ENCODE data around the gene TAS2R8. TPM values are rescaled to one million over a fixed set of nuclear protein-coding genes. Genes with fewer than 3 reads are reported as not detected.
A peak's percentile ranks its signal among the peaks of the same experiment; 100 is the strongest.
"Not testable (repeated sequence)": the region's sequence is repeated elsewhere in the genome, so short reads cannot be mapped to it uniquely, and the experiment has no call there.

TAS2R8 gene, protein sequence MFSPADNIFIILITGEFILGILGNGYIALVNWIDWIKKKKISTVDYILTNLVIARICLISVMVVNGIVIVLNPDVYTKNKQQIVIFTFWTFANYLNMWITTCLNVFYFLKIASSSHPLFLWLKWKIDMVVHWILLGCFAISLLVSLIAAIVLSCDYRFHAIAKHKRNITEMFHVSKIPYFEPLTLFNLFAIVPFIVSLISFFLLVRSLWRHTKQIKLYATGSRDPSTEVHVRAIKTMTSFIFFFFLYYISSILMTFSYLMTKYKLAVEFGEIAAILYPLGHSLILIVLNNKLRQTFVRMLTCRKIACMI
- total RNA-seq, result not detected

DNA sequence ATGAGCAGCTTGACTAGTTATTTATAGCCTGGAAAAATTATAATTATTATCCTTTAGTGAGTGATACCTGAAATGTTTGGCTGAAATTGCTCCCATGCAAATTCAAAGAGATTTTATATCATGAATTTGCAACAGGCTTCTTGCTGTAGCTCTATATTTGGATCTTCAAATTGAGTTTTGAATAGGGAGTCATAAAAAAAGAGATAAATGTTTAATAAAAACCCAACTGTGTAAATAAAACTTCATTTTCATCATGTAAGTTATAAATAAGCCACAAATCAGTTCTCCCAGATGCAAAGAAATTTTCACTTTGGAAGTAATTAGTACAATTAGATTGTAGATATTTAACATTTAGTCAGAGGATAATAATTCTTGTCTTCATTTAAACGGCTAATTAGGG, at the start of gene TAS2R8:
TAS2R8 (minus strand) TSS at position 101 of the 400 bp plus-strand sequence. CDS start 306 bp downstream, outside the sequence.
- no peak for DNase-seq (ENCODE audit: low spot score)
- ATAC-seq, result no peak

DNA sequence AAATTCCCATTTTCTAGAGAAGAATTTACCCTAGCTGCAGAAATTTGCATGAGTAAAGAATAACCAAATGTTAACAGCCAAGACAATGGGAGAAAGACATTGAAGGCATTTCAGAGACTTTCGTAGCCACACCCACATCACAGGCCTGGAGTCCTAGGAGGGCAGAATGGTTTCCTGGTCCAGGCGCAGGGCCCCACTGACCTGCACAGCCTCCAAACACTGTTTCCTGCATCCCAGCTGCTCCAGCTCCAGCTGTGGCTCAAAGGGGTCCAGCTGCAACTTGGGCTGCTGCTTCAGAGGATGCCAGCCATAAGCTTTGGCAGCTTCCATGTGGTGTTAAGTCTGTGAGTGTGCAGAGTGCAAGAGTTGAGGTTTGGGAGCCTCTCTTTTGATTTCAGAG, 48.7 kb upstream of the TAS2R8 start:
- no peak for DNase-seq (ENCODE audit: low spot score)
- no peak for ATAC-seq

DNA sequence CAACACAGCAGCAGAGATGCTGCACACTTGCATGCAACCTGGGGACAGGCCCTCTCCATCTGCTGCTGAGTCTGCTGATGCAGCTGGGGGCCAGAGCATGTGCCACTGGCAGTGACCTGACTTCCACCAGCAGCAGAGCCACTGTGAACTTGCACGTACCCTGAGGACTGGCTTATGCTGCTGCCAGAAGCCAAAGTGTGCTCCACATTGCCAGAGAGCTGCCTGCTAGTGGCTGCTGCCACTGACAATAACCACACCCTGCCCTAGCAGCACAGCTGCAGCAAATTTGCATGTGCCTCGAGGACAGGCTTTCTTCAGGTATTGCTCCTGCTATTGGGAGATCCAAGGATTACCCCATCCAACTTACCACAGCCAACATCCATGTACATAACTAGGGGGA, 46.7 kb upstream of the TAS2R8 start:
- ATAC-seq, result no peak
- DNase-seq (ENCODE audit: low spot score), result no peak

DNA sequence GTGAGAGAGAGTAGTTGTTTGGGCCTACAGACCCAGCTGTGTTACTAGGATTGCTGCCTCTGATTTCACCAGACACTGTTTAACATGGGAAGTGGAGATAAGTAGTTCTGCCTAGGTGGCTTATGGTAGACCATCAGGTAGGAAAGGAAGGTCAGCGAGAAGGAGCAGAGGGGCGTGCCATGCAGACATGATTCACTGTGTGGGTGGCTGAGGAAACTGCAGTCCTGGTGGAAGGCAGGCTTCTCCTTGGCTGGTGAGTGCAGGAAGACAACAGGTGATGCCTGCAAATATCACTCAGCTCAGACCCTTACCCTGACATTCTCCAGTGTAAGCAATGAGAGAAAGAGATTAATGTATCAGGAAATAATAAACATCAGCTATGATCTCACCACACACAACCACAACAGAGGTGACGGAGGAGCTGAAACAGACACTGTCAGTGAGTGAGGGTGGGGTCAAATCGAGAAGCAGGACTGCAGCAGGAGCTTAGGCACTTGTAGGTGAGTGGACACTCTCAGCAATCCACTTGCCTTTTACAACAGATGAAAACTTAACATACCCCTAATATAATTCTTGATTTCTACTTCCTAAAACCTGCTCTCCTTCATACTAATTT, 44.3 kb upstream of the TAS2R8 start:
- DNase-seq (ENCODE audit: low spot score) (no peak), ATAC-seq (no peak)

DNA sequence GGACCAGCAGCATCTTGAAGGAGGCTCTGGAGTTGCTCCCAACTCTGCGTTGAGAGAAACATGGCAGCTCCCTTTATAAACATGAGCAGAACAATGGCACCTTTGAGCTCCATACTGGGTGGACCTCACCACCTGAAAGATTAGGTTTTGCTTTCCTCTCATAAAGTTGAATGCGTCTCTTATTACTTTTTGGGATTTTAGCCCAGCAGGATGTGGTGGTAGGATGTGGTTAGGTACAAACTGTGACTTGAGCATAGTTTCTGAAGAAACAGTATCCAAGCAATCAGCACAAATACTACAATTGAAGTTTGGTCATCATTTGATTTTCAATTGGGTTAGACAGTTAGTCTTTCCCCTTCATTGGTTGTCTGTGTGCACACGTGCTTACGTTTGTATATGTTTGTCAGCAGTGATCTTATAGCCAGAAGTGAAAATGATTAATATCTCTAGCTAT, 42.4 kb upstream of the TAS2R8 start, which contains the start of gene PRR4:
PRR4 (minus strand) TSS at position 51 of the 454 bp plus-strand sequence; CDS start at position 13, 38 bp downstream.
- DNase-seq (ENCODE audit: low spot score) (no peak), ATAC-seq (no peak)

DNA sequence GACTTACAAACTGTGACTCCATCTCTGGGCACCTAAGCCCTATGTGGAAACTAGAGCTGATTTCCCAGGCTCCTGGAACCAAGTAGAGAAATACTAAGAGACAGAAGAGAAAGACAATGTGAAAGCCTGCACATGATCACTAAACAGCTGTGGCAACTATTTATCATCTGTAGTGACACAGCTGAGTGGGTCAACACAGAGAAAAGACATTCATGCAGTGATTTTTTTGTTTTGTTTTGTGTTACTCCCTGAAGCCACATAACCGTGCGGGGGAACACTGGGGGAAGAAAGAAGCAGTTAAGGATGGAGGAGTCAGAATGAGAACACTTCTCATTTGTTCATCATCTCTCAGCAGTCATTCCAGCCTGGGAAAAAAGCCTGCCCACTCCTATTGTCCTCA, 40.7 kb upstream of the TAS2R8 start:
- no peak for ATAC-seq
- no peak for DNase-seq (ENCODE audit: low spot score)

DNA sequence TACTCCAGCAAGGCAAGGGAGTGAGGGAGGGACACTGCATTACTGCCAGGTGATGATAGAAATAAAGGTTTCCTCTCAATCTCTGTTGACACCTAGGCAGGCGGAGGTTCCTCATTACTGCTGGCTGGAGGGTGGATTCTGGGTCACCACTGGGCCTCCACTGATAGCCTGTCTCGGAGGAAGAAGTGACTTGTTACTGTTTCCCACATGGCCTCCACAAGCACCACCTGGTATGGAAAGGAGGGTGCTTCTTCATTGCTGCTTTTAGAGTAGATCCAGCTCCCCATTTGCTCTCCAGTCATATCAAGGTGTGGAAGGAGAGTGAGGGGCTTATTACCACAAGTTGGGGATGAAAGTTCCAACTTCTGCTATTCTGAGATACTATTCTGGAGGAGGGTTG, 35.8 kb upstream of the TAS2R8 start:
- DNase-seq (ENCODE audit: low spot score), result no peak
- no peak for ATAC-seq

DNA sequence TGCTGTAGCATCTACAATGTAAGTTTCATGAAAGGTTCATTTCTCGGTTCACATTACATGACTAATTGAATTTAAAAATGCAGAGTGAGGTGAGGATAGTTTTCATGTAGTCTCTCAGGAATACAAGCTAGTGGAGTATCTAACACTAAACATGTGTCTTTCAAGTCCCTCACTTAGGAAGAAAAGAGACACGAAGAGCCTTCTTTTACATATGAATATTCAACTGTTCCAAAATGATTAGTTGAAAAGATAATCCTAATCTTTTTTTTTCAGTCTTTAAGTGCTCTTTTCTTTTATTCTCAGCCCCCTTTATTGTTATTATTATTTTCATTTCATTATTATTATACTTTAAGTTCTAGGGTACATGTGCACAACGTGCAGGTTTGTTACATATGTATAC, 31.4 kb upstream of the TAS2R8 start:
- DNase-seq (ENCODE audit: low spot score), result no peak
- ATAC-seq, result no peak

DNA sequence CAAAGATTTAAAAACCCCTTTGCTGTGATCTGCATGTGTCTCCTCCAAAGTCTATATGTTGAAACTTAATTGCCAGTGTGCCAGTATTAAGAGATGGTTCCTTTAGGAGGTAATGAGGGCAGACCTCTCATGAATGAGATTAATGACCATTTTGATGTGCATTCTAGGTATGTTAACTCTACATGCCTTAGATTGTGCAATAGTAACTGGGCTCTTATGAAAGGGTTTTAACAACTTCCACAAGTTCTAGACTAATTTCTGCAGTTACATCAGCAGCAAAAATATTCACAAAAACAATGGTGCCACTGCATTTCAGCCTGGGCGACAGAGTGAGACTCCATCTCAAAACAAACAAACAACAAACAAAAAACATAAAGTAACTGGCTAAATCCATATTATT, 22.9 kb upstream of the TAS2R8 start:
- ATAC-seq (no peak), DNase-seq (ENCODE audit: low spot score) (no peak)

DNA sequence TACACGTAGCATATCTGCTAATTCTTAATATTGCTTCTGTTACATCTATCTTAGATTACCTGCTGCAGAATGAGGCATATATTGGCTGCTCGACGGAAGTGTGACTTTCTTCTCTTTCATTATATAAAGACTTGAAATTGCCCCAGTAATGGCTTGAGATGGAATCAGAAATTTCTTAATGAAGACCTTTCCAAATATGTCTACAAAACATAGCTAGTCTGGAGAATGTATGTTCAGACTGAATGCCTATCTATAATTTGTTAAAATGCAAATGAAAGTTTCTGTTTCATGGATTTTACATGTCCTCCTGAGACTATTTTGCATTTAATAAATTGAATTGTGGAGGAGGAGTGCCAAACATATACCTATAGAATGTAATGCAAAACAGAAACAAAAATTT, 19.2 kb upstream of the TAS2R8 start, which contains the start of gene TAS2R10:
TAS2R10 (minus strand) TSS at position 101 of the 400 bp plus-strand sequence; CDS start at position 12, 89 bp downstream.
- DNase-seq (ENCODE audit: low spot score), result no peak
- ATAC-seq, result no peak

DNA sequence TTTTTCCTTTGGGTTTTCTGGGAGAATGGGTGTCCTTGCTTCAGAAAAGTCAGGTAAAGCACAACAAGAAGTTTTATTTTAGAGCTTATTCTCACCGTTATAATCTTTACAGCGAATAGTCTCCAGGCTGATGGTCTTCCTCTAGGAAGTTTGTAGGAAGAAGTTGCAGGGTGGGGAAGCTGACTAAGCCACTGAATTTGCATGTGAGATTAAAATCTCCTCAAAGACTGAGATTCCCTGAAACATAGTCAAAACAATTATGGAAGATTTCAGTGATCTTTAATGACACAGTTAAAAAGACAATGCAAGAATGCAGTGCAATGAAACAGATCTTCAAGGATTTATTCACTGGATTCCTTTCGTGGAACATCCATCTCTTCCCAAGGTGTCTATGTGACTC, 17.9 kb upstream of the TAS2R8 start:
- no peak for ATAC-seq
- DNase-seq (ENCODE audit: low spot score), result no peak

DNA sequence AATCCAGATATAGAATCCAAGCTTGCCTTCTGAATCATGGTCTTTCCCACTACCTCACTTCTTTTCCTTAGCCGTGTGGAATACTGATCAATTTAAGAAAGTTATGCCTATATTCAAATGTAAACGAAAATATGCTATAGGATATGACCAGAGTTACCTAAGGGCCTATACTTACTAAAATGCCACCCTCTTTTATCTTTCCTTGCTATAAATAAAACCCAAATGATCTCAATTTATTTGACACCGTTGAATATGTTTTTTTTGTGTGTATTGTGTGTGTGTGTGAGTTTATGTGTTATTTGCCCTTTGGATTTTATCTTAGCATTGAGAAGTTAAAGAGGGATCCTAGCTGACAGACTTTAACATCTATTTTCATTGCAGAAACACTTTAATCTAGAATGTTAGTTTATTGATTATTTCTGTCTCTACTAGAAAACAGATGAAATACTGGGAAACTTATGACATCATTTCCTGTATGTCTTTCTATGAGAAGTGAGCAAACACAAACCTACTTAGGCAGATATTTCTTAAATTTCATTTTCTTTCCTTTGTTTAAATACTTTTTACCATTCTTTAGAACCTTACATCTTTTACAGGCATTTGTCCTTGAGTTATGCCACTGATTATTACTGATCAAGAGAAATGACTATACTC, 4.9 kb upstream of the TAS2R8 start:
- ATAC-seq (no peak), DNase-seq (ENCODE audit: low spot score) (no peak)

DNA sequence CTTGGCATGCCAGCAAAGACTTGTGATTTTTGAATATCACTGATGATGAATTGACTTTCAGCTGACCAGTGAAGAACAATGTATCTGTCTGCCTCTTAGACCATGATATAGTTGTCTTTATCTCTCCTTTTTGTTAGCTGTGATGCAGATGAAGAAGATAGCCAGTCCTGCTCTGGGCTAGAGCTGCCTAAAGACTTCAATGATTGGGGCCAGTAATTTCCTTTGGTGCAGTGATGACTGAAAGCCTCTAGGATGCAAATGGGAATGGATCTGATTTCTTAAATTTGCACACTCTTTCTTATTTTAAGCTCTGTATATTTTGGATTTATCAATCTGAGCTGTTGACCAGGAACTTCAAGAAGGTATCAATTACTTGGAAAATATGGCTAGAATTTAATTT, 3.0 kb upstream of the TAS2R8 start, which contains the start of gene TAS2R9:
TAS2R9 (minus strand) TSS at position 101 of the 400 bp plus-strand sequence; CDS start at position 8, 93 bp downstream.
- ATAC-seq (no peak), DNase-seq (ENCODE audit: low spot score) (no peak)

DNA sequence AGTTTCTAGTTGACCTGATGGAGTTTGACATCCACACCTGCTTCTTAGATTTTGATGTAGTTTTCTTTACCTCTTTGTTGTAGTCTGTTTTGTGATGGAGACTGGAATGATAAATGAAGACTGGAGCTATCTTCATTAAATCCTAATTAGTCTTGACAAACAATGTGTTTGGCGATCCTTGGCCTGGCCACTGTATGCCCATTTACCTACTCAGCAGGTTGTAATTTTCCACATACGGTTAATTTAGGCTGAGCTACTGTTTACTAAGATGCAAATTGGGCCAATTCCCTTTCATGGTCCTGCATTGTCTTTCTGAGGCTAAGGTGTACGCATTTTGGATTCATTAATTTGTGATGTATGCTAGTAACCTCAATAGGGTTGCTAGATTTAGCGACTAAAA, 4.5 kb downstream of the TAS2R8 start, which contains the start of gene TAS2R7:
TAS2R7 (minus strand) TSS at position 41 of the 400 bp plus-strand sequence. CDS start 57 bp downstream, outside the sequence.
- ATAC-seq (no peak), DNase-seq (ENCODE audit: low spot score) (no peak)

DNA sequence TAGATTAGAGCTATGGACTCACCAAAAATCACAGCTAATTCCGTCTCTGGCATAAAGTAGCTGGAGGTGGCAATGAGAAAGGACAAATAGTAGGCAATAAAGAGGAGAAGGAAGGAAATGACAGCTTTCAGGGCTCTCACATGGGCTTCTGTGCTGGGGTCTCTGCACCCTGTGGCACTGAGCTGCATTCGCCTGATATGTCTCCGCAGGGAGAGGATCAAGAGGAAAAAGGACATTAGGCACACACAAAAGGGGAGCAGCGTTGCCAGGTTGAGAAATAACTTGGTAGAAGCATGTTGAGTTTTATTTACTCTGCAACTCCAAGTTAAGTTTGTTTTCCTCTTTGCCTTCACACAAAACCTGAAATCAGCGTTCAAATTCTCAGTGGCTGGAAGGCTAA, 5.3 kb downstream of the TAS2R8 start:
- ATAC-seq, result no peak

DNA sequence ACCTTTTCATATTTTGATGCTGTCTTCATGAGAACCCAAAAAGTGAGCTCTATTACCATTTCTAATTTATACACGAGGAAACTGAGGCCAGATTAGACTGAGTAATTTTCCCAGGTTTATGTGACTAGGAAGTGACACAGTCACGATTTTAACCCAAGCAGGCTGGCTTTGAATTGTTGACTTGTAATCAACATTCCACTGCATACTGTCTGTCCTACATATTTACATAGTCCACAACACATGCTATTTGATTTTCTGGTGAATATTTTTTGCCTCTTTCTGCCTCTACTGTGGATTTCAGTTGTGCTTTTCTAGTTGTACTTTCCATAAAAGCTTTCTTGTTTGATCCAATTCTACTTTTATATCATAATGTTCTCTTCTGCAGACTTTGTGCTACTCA, 12.9 kb downstream of the TAS2R8 start:
- no peak for ATAC-seq
- DNase-seq (ENCODE audit: low spot score), result no peak

More for the DNA sequence above, 5.3 kb downstream of the TAS2R8 start:
- no peak for DNase-seq (ENCODE audit: low spot score)

DNA sequence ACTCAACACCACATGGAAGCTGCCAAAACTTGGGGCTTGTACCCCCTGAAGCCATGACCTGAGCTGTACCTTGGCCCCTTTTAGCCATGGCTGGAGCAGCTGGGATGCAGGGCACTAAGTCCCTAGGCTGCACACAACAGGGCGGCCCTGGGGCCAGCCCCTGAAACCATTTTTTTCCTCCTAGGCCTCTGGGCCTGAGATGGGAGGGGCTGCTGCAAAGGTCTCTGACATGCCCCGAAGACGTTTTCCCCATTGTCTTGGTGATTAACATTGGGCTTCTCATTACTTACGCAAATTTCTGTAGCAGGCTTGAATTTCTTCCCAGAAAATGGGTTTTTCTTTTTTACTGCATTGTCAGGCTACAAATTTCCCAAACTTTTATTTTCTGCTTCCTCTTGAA, 15.3 kb downstream of the TAS2R8 start:
- DNase-seq (ENCODE audit: low spot score); ATAC-seq: not testable (repeated sequence)

DNA sequence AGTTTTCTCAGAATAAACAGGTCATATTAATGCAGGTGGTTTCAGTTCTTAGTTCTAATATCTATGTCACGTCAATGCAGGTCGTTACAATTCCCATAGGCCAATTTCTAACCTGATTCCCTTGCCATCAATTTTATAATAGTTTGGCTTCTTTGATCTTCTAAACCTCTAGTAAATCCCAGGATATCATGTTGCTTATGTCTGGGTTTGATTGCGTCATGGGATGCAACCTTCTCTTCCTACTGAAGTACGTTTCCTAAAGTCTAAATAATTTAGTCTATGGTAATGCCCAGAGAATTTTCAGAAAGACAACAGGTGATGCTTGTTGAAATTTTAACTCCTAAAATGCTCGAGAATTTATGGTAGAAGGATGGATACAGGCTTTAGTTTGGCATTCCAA, 23.8 kb downstream of the TAS2R8 start:
- no peak for ATAC-seq
- DNase-seq (ENCODE audit: low spot score), result no peak

DNA sequence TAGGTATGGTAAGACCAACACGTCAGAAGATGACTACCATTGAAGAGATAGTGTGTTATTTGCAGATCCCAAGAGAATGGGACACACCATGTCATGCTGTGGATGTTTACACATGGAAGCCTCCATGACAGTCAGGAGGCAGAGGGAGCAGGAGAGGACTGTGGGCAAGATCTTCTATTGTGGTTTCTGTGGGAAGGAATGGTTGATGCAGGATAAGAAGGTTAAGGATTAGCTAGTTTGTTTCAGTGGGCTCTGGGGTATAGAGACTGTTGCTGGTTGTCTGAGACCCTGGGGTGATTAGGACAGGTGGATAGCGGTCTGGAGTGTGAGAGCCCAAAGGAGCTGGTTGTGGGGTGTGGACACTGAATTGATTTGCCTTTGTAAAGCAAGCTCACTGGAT, 28.0 kb downstream of the TAS2R8 start:
- DNase-seq (ENCODE audit: low spot score) (no peak), ATAC-seq (no peak)

DNA sequence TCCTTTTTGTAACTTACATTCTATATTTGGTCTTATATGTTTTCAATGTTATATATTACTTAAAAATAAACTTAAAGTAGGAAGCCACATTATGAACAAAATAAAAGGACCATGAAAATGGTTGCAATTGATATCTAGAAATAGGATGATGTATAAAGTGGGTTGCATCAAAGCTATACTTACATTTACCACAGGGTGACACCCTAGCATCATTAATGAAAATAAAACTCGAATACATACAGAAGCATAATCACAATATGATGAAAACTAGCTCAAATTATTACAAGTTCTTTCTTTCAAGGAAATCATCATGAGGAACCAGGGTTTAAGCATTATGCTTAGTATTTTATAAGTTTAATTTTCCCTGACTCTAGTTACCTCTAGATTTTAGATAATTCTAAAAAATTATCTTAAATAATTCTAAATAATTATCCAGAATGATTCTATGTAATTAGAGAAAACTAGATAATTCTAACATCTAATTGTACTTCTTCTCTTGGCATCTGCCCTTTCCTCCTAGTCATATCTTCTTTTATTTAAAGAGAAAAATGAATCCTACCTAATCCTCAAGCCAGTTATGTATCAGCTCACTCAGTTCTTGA, 35.9 kb downstream of the TAS2R8 start:
- DNase-seq (ENCODE audit: low spot score) (no peak), ATAC-seq (peak; percentile 72)

DNA sequence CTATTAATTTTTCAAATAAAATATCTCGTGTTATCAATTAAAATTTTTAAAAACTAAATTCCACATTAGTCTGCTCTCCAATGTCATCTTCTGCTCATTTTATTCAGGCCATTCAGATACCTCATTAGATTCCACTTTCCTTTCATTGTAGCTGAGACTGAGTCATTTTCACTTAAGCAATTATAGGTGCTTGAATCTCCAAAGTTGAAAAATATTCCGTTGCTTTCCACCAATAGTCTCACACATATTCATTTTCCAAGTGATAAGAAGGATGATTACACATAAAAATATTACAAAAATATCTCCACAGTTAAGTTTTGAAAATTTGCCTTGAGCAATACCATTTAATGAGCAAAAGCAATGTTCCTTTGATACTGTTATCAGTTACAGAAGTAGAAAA, 47.4 kb downstream of the TAS2R8 start:
- no peak for ATAC-seq
- no peak for DNase-seq (ENCODE audit: low spot score)
